Liver (tissue), 9 donors: ENCODE data around the gene ADARB1. TPM values are rescaled to one million over a fixed set of nuclear protein-coding genes. Genes with fewer than 3 reads are reported as not detected.

Experiments used
- DNase-seq: peaks from one replicate; pipeline ENCODE4 v3.0.0-alpha.2; 2017; ENCODE audit warnings: low spot score
- H3K27ac ChIP-seq, 2 donors: one replicate each; pipeline ENCODE4 v1.7.0; 2013; ENCODE audit warnings: inconsistent platforms in 2 of 2, low read length in 2 of 2, control low read depth in 1 of 2, low read depth in 1 of 2, mild to moderate bottlenecking in 1 of 2
- H3K27me3 ChIP-seq, 4 donors: one replicate each; pipeline versions ENCODE4 v1.6.1 to v1.7.0; 2013; ENCODE audit warnings: low read length in 3 of 4, inconsistent platforms in 1 of 4, mild to moderate bottlenecking in 1 of 4, moderate library complexity in 1 of 4; ENCODE audit not compliant: control insufficient read depth in 4 of 4, insufficient read depth in 4 of 4
- H3K36me3 ChIP-seq, 4 donors: one replicate each; pipeline versions ENCODE4 v1.6.1 to v1.7.0; 2013; ENCODE audit warnings: low read length in 3 of 4, mild to moderate bottlenecking in 3 of 4, low read depth in 1 of 4, moderate library complexity in 1 of 4; ENCODE audit not compliant: control insufficient read depth in 4 of 4, insufficient read depth in 3 of 4
- H3K4me1 ChIP-seq, 4 donors: one replicate each; pipeline versions ENCODE4 v1.6.1 to v1.7.0; 2013; ENCODE audit warnings: low read length in 3 of 4, mild to moderate bottlenecking in 3 of 4, moderate library complexity in 1 of 4; ENCODE audit not compliant: control insufficient read depth in 4 of 4, insufficient read depth in 4 of 4
- H3K4me3 ChIP-seq, 3 donors: one replicate each; pipeline versions ENCODE4 v1.6.1 to v1.7.0; 2013; ENCODE audit warnings: low read length in 3 of 3, control low read depth in 1 of 3, low read depth in 1 of 3, mild to moderate bottlenecking in 1 of 3
- H3K9ac ChIP-seq, 2 donors: one replicate each; pipeline ENCODE4 v1.7.0; 2013; ENCODE audit warnings: low read length in 2 of 2, mild to moderate bottlenecking in 2 of 2, moderate library complexity in 2 of 2, control low read depth in 1 of 2, low read depth in 1 of 2
- H3K9me3 ChIP-seq, 4 donors: one replicate each; pipeline versions ENCODE4 v1.6.1 to v1.7.0; 2013; ENCODE audit warnings: low read length in 3 of 4; ENCODE audit not compliant: control insufficient read depth in 4 of 4
- ATF3 ChIP-seq: IDR thresholded peaks from 2 replicates; pipeline ENCODE4 v1.6.1; 2016; ENCODE audit warnings: antibody characterized with exemption
- CTCF ChIP-seq: fragments of 150-350 bp; IDR thresholded peaks from 2 replicates; pipeline ENCODE4 v1.5.1; 2017; ENCODE audit warnings: improper control_type of control experiment, low read depth, low read length; ENCODE audit not compliant: missing input control
- EGR1 ChIP-seq, 2 donors: IDR thresholded peaks; 2 replicates each; pipeline ENCODE4 v1.6.1; 2016 to 2018; ENCODE audit warnings: antibody characterized with exemption in 2 of 2, low read depth in 2 of 2
- FOXA1 ChIP-seq: IDR thresholded peaks from 2 replicates; pipeline ENCODE4 v1.6.1; 2016; ENCODE audit warnings: antibody characterized with exemption
- FOXA2 ChIP-seq: IDR thresholded peaks from 2 replicates; pipeline ENCODE4 v1.6.1; 2016; ENCODE audit warnings: antibody characterized with exemption
- GABPA ChIP-seq, 2 donors: IDR thresholded peaks in 1 of 2; conservative IDR thresholded peaks in 1 of 2; 2 replicates each; pipeline ENCODE4 v1.6.1; 2016; ENCODE audit warnings: antibody characterized with exemption in 2 of 2, mild to moderate bottlenecking in 1 of 2, moderate library complexity in 1 of 2
- HNF4A ChIP-seq, 2 donors: conservative IDR thresholded peaks; 2 replicates each; pipeline ENCODE4 v1.6.1; 2016; ENCODE audit warnings: antibody characterized with exemption in 2 of 2, mild to moderate bottlenecking in 2 of 2
- HNF4G ChIP-seq: IDR thresholded peaks from 2 replicates; pipeline ENCODE4 v1.6.1; 2016; ENCODE audit warnings: antibody characterized with exemption
- JUND ChIP-seq, 2 donors: IDR thresholded peaks; 2 replicates each; pipeline ENCODE4 v1.6.1; 2016; ENCODE audit warnings: antibody characterized with exemption in 2 of 2
- MAX ChIP-seq: IDR thresholded peaks from 2 replicates; pipeline ENCODE4 v1.6.1; 2016; ENCODE audit warnings: antibody characterized with exemption
- NR2F2 ChIP-seq: IDR thresholded peaks from 2 replicates; pipeline ENCODE4 v1.6.1; 2016; ENCODE audit warnings: antibody characterized with exemption
- RAD21 ChIP-seq, 2 donors: IDR thresholded peaks; 2 replicates each; pipeline ENCODE4 v1.6.1; 2016; ENCODE audit warnings: antibody characterized with exemption in 2 of 2, mild to moderate bottlenecking in 2 of 2
- REST ChIP-seq: IDR thresholded peaks from 2 replicates; pipeline ENCODE4 v1.6.1; 2016; ENCODE audit warnings: antibody characterized with exemption, mild to moderate bottlenecking
- RXRA ChIP-seq, 2 donors: IDR thresholded peaks; 2 replicates each; pipeline ENCODE4 v1.6.1; 2017 to 2018; ENCODE audit warnings: antibody characterized with exemption in 2 of 2, mild to moderate bottlenecking in 1 of 2
- SP1 ChIP-seq: IDR thresholded peaks from 2 replicates; pipeline ENCODE4 v1.6.1; 2018; ENCODE audit warnings: antibody characterized with exemption, mild to moderate bottlenecking
- TAF1 ChIP-seq: conservative IDR thresholded peaks from 2 replicates; pipeline ENCODE4 v1.6.1; 2016; ENCODE audit warnings: antibody characterized with exemption, mild to moderate bottlenecking
- YY1 ChIP-seq: IDR thresholded peaks from 2 replicates; pipeline ENCODE4 v1.6.1; 2016; ENCODE audit warnings: antibody characterized with exemption, mild to moderate bottlenecking
- ZBTB33 ChIP-seq: IDR thresholded peaks from 2 replicates; pipeline ENCODE4 v1.6.1; 2016; ENCODE audit warnings: antibody characterized with exemption
- WGBS: extraction: QIAGEN DNeasy Blood & Tissue Kit; methylation state at CpG from one replicate; pipeline ENCODE4 v1.1.7; 2013; 5-methylcytosine and 5-hydroxymethylcytosine counted together
- polyA plus RNA-seq, 2 donors: library from polyadenylated mRNA; stranded (reverse) in 1 of 2; unstranded in 1 of 2; fragments of 200-250 nt in 1 of 2; fragments of >200 nt in 1 of 2; fragmentation: Nextera tagmentation in 1 of 2; extraction: Ambion mirVana in 1 of 2; gene quantifications; one replicate each; pipeline versions ENCODE4 v1.2.1 to v1.2.3, GENCODE V29; 2013 to 2015
- total RNA-seq, 2 donors: library from RNA; depleted of rRNA; stranded (reverse); fragments of >200 nt; gene quantifications; one replicate each; pipeline ENCODE4 v1.2.3, GENCODE V29; 2014
- donor health status: healthy.
- donor health status: healthy.
- donor health status: healthy.
- donor health status: healthy.
- donor health status: healthy.

The ADARB1 gene
- total and polyA plus RNA-seq, 4 donors, result 1.6 to 7.8 (median 2.9) TPM

- Histone ChIP-seq H3K4me3 (no peak overlapping the region), H3K27me3 (no peaks in the 10 kb centered on the region), H3K9ac (no peak overlapping the region), H3K36me3 (no peaks in the 10 kb centered on the region), H3K9me3 (no peaks in the 10 kb centered on the region), H3K27ac (no peak overlapping the region), H3K4me1 (peaks cover 0 to 3% (median 0%) of the 10 kb centered on the region in 4 donors)
- DNase-seq, result no peak
- TF ChIP-seq RAD21 (IDR thresholded peaks at IDR 0.05), result no peak
- no peak for TF ChIP-seq TAF1
- TF ChIP-seq REST, result no peak
- TF ChIP-seq GABPA (IDR thresholded peaks at IDR 0.05 in 1 of 2, conservative IDR thresholded peaks at IDR 0.05 in 1 of 2), result no peak
- 89% methylated on average over 5 of the region's 5 CpGs for WGBS
Observed at GRCh38 chr21:45111703-45112102, 37.3 kb downstream of the ADARB1 start.

- no peak for TF ChIP-seq RAD21 (IDR thresholded peaks at IDR 0.05)
- Histone ChIP-seq H3K9me3 (no peaks in the 10 kb centered on the region), H3K27me3 (no peaks in the 10 kb centered on the region), H3K4me1 (peaks cover 0 to 3% (median 0%) of the 10 kb centered on the region in 4 donors), H3K4me3 (no peak overlapping the region), H3K36me3 (no peaks in the 10 kb centered on the region), H3K9ac (no peak overlapping the region), H3K27ac (no peak overlapping the region)
- DNase-seq, result no peak
- WGBS, result 80% methylated on average over 3 of the region's 3 CpGs
Observed at GRCh38 chr21:45112371-45112770, 38.0 kb downstream of the ADARB1 start.

GRCh38 chr21:45113543-45113942 is 39.2 kb downstream of the ADARB1 start:
- no peak overlapping the region for H3K27ac ChIP-seq
- no peak overlapping the region for H3K4me3 ChIP-seq
- H3K27me3 ChIP-seq, result no peaks in the 10 kb centered on the region
- H3K36me3 ChIP-seq, result no peaks in the 10 kb centered on the region
- H3K9me3 ChIP-seq, result no peaks in the 10 kb centered on the region
- 88% methylated on average over 6 of the region's 6 CpGs for WGBS
- no peak for DNase-seq
- TF ChIP-seq ATF3 (no peak), SP1 (no peak), JUND (IDR thresholded peaks at IDR 0.05) (no peak), ZBTB33 (no peak), TAF1 (no peak), FOXA2 (no peak), EGR1 (IDR thresholded peaks at IDR 0.05; ENCODE audit: low read depth in 2 of 2) (no peak), RXRA (IDR thresholded peaks at IDR 0.05) (no peak), HNF4A (conservative IDR thresholded peaks at IDR 0.05) (no peak), YY1 (no peak), CTCF (no peak), MAX (no peak), REST (no peak), NR2F2 (no peak), GABPA (IDR thresholded peaks at IDR 0.05 in 1 of 2, conservative IDR thresholded peaks at IDR 0.05 in 1 of 2) (no peak), HNF4G (no peak), FOXA1 (no peak), RAD21 (IDR thresholded peaks at IDR 0.05) (no peak)
- H3K4me1 ChIP-seq, result peaks cover 0 to 3% (median 0%) of the 10 kb centered on the region in 4 donors
- no peak overlapping the region for H3K9ac ChIP-seq
